ENCODE data around the gene TBC1D22A.

The TBC1D22A gene

GRCh38 chr22:46747646-46748045 lies 14.8 kb upstream of the TBC1D22A start:
- DNase-seq (ENCODE audit: low read depth, low spot score): no peak
- H3K4me3 ChIP-seq (ENCODE audit: low read depth, low read length): no peak overlapping the region
- ChIA-PET POLR2A (no interaction called here), CTCF (interaction anchor here (1.2 kb wide), 1 partner anchor 13 kb away, joined by 3 read pairs; no protein-coding TSS in a partner anchor)
- TF ChIP-seq CTCF (IDR thresholded peaks at IDR 0.05; ENCODE audit: insufficient read depth, low read length, missing control alignments): no peak

- ChIA-PET POLR2A (interaction anchor here (2.5 kb wide), 1 partner anchor 14 kb away, joined by 20 read pairs; the partner anchor contains the start of gene TBC1D22A), CTCF (interaction anchor here (1.2 to 3.4 kb wide), 2 partner anchors 10 to 13 kb away, joined by 3 to 22 read pairs; no protein-coding TSS in a partner anchor)
- H3K4me3 ChIP-seq (ENCODE audit: low read depth, low read length): no peak overlapping the region
- no peak for DNase-seq (ENCODE audit: low read depth, low spot score)
- no peak for TF ChIP-seq CTCF (IDR thresholded peaks at IDR 0.05; ENCODE audit: insufficient read depth, low read length, missing control alignments)
Observed at GRCh38 chr22:46748206-46748907, 14.1 kb upstream of the TBC1D22A start.

- ChIA-PET POLR2A (interaction anchor here (2.5 kb wide), 1 partner anchor 13 kb away, joined by 20 read pairs; the partner anchor contains the start of gene TBC1D22A), CTCF (interaction anchor here (1.2 to 3.4 kb wide), 2 partner anchors 9 to 12 kb away, joined by 3 to 22 read pairs; no protein-coding TSS in a partner anchor)
- H3K4me3 ChIP-seq (ENCODE audit: low read depth, low read length): no peak overlapping the region
- TF ChIP-seq CTCF (IDR thresholded peaks at IDR 0.05; ENCODE audit: insufficient read depth, low read length, missing control alignments): no peak
- DNase-seq (ENCODE audit: low read depth, low spot score): no peak
Observed at GRCh38 chr22:46748908-46749675, 13.4 kb upstream of the TBC1D22A start.

GRCh38 chr22:46749682-46750529 lies 12.5 kb upstream of the TBC1D22A start:
- POLR2A ChIA-PET: interaction anchor here (2.5 kb wide), 1 partner anchor 12 kb away, joined by 20 read pairs; the partner anchor contains the start of gene TBC1D22A
- TF ChIP-seq CTCF (IDR thresholded peaks at IDR 0.05; ENCODE audit: insufficient read depth, low read length, missing control alignments): no peak
- no peak overlapping the region for H3K4me3 ChIP-seq (ENCODE audit: low read depth, low read length)
- DNase-seq (ENCODE audit: low read depth, low spot score): no peak
- CTCF ChIA-PET: interaction anchor here (1.4 to 3.4 kb wide), 2 partner anchors 8 to 11 kb away, joined by 3 to 22 read pairs; no protein-coding TSS in a partner anchor

- CTCF ChIA-PET: interaction anchor here (1.4 to 3.4 kb wide), 2 partner anchors 8 to 12 kb away, joined by 3 to 22 read pairs; no protein-coding TSS in a partner anchor
- TF ChIP-seq CTCF (IDR thresholded peaks at IDR 0.05; ENCODE audit: insufficient read depth, low read length, missing control alignments): no peak
- POLR2A ChIA-PET: interaction anchor here (2.5 kb wide), 1 partner anchor 12 kb away, joined by 20 read pairs; the partner anchor contains the start of gene TBC1D22A
- H3K4me3 ChIP-seq (ENCODE audit: low read depth, low read length): no peak overlapping the region
- DNase-seq (ENCODE audit: low read depth, low spot score): no peak
Observed at GRCh38 chr22:46750530-46750800, 12.0 kb upstream of the TBC1D22A start.
